ENCODE results near the gene P2RX5.

Gene P2RX5

DNA sequence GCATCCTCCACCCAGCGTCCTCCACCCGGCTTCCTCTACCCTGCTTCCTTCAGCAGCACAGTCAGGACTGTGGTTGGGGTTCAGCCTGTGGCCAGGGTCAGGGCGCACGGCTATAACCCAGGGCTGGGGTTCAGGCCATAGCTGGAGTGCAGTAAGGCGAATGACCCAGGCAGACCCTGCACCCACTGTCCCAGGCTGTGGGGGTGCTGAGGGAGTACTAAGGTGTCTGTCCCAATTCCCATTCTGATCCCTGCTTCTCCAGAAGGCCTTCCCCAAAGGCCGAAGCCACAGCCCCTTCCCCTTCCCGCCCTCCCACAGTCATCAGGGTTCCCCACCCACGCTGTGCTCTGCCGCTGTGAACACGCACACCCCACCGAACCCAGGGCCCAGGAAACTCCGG, 14.9 kb downstream of the P2RX5 start:
- no peak for DNase-seq (ENCODE audit: low spot score)

DNA sequence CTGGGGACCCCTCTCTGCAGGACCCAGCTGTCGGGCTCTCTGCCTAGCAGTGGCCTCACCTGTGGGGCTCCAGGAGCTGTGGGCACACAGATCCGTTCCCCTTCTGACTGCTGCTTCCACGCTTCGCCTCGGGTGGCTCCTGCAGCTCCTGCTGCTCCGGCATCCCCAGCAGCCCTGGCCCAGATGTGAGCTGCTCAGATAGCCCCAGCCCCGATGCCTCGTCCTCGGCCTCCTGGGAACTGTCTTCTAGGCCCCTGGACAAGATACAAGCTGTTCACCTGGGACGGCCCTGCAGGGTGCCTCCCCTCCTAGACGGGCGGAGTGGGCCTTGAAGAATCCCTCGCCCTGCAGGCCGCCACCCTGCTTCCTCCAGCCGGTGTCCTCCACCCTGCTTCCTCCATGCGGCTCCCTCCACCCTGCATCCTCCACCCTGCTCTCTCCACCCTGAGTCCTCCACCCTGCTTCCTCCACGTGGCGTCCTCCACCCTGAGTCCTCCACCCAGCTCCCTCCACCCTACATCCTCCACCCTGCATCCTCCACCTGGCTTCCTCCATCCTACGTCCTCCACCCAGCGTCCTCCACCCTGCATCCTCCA, 16.3 kb downstream of the P2RX5 start:
- DNase-seq (ENCODE audit: low spot score): no peak

- DNase-seq (ENCODE audit: low spot score): no peak
Observed at GRCh38 chr17:3678821-3679530, 17.0 kb downstream of the P2RX5 start.

GRCh38 chr17:3678095-3678820, 17.7 kb downstream of the P2RX5 start:
- no peak for DNase-seq (ENCODE audit: low spot score)

- no peak for DNase-seq (ENCODE audit: low spot score)
Observed at GRCh38 chr17:3675886-3676285, 20.1 kb downstream of the P2RX5 start.

- no peak for DNase-seq (ENCODE audit: low spot score)
Observed at GRCh38 chr17:3672571-3672970, 23.4 kb downstream of the P2RX5 start.

DNA sequence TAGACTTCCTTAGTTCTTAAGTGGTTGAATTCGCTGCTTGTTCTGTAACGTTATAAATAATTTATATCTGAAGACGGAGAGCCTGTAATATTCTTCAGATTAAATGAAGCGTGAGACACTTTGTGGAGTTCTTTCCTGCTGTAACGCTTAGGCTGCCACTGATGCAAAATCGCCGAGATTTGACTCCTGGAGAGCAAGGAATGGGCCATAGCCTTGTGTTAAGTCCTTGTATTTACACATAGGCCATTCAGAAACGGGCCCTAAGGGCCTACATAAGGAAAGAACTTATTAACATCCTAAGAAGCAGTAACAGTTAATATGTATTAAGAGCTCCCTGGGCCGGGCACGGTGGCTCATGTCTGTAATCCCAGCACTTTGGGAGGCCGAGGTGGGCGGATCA, 26.4 kb downstream of the P2RX5 start:
- no peak for DNase-seq (ENCODE audit: low spot score)

GRCh38 chr17:3669085-3669347, 26.9 kb downstream of the P2RX5 start:
- no peak for DNase-seq (ENCODE audit: low spot score)

- DNase-seq (ENCODE audit: low spot score): peak; percentile 100
Observed at GRCh38 chr17:3668279-3669084, 27.5 kb downstream of the P2RX5 start, which contains the start of the genes EMC6 and TAX1BP3. TSS of gene EMC6 (plus strand) at chr17:3668812. CDS start at chr17:3669147, 335 bp downstream. TSS of gene TAX1BP3 (minus strand) at chr17:3668578. CDS start at chr17:3668526, 52 bp downstream.

- DNase-seq (ENCODE audit: low spot score): peak; percentile 90
Observed at GRCh38 chr17:3667366-3668278, 28.3 kb downstream of the P2RX5 start.

- DNase-seq (ENCODE audit: low spot score): no peak
Observed at GRCh38 chr17:3666516-3666915, 29.4 kb downstream of the P2RX5 start.

- no peak for DNase-seq (ENCODE audit: low spot score)
Observed at GRCh38 chr17:3665834-3666233, 30.1 kb downstream of the P2RX5 start.

- no peak for DNase-seq (ENCODE audit: low spot score)
Observed at GRCh38 chr17:3663102-3664011, 32.6 kb downstream of the P2RX5 start.

GRCh38 chr17:3660311-3660891, 35.6 kb downstream of the P2RX5 start:
- no peak for DNase-seq (ENCODE audit: low spot score)

- DNase-seq (ENCODE audit: low spot score): no peak
Observed at GRCh38 chr17:3659541-3660111, 36.3 kb downstream of the P2RX5 start.

DNA sequence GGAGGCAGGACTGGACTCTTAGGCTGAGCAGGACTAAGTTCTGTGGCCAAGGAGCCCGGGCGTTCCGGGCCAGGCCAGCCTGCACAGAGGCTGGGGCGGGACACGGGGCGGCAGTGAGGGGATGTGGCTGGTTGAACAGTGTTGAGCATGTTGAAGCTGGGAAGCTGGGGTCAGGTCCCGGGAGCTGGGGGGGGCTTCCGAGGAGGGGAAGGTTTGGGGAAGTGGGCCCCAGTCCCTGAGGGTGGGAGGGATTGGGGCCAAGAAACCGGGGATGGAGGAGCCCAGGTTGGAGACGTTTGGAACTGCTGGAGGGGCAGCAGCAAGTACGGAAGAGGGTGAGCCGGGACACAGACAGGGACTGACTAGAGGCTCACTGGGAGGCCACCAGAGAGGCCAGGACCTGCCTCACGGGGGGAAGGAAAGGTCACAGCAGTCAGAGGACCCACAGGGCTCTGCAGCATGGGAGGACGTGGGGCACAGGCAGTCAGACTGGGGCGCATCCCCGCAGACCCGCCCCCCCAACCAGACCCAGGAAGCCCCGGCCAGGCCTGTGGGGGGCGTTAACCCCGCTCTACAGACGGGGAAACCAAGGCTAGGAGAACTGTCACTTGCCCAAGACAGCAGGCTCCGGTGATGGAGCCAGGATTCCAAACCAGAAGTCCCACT, 37.0 kb downstream of the P2RX5 start:
- DNase-seq (ENCODE audit: low spot score): no peak

DNA sequence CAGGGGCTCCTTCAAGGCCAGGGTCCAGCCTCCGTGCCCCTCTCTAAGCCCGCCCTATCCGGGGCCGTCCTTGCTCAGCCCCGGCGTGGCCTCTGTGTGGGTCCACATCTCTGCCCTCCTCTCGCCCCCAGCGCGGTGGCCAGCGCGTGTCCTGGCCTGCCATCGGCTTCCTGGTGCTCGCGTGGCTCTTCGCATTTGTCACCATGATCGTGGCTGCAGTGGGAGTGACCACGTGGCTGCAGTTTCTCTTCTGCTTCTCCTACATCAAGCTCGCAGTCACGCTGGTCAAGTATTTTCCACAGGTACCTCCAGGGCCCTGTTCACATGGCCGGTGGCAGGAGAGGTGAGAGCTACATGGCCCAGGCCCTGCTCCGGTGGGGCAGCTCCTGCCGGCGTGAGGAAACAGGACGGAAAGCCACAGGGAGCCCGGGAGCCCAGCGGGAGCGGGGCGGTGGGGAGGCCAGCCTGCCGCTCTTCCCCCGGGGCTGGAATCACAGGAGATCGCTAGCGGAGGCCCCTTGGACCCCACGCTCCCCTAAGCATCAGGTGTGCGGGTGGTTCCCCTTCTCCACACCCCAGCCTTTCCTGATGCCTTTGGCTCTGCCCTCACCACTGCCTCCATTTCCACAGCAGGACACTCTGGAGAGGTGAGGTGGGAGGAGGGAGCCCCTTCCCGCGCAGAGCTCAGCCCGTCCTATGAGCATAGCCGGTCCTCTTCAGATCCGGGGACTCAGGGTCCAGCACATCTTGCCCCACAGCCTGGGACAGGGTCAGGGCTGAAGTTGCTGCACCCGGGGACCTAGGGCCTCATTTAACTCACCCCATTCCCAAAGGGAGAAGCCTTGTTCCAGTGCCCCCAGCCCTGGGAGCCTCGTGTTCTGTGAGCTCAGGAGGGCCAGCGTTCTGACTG, 37.8 kb downstream of the P2RX5 start:
- DNase-seq (ENCODE audit: low spot score): no peak

DNA sequence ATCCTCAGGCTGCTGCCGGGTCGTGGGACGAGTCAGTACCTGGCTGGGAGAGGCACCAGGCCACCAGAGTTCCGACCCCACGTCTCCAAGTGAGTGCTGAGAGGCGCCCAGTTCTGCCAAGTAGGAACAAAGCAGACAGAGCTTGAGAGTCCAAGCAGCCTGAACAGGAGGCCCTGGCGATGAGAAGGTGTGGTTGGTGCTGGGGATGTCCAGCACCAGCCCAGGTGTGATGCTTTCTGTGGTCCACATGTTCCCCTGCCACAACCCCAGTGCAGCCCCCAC, 38.4 kb downstream of the P2RX5 start:
- no peak for DNase-seq (ENCODE audit: low spot score)

Measured in ecto neural progenitor cell (in vitro differentiated cells).